H9 (cell line): ENCODE data around the gene PES1. TPM values are rescaled to one million over a fixed set of nuclear protein-coding genes. Genes with fewer than 3 reads are reported as not detected.
A peak's percentile ranks its signal among the peaks of the same experiment; 100 is the strongest.

Experiments
- DNase-seq: peaks from one replicate; pipeline ENCODE4 v3.0.0-alpha.2; 2017
- H2AFZ ChIP-seq: one replicate; pipeline ENCODE4 v1.6.1; 2013; ENCODE audit warnings: mild to moderate bottlenecking, low read length, control low read depth, moderate library complexity
- H2AK5ac ChIP-seq: 2 replicates; pipeline ENCODE4 v1.6.1; 2013; ENCODE audit warnings: low read length, control low read depth, mixed read lengths; ENCODE audit not compliant: insufficient read length
- H2BK120ac ChIP-seq: one replicate; pipeline ENCODE4 v1.6.1; 2013; ENCODE audit warnings: low read depth, mild to moderate bottlenecking, low read length, control low read depth, inconsistent platforms; ENCODE audit not compliant: poor library complexity, severe bottlenecking
- H2BK12ac ChIP-seq: 2 replicates; pipeline ENCODE4 v1.6.1; 2013; ENCODE audit warnings: low read length, control low read depth, mixed read lengths, low read depth; ENCODE audit not compliant: insufficient read length
- H2BK15ac ChIP-seq: 2 replicates; pipeline ENCODE4 v1.6.1; 2013; ENCODE audit warnings: low read depth, low read length, control low read depth
- H2BK20ac ChIP-seq: one replicate; pipeline ENCODE4 v1.6.1; 2013; ENCODE audit warnings: low read depth, mild to moderate bottlenecking, low read length, control low read depth, inconsistent platforms; ENCODE audit not compliant: poor library complexity, severe bottlenecking
- H2BK5ac ChIP-seq: 2 replicates; pipeline ENCODE4 v1.6.1; 2013; ENCODE audit warnings: low read length, control low read depth, mixed read lengths; ENCODE audit not compliant: insufficient read length
- H3K14ac ChIP-seq: 2 replicates; pipeline ENCODE4 v1.6.1; 2013; ENCODE audit warnings: low read length, control low read depth; ENCODE audit not compliant: insufficient read depth
- H3K18ac ChIP-seq: 2 replicates; pipeline ENCODE4 v1.6.1; 2013; ENCODE audit warnings: low read depth, mild to moderate bottlenecking, mixed read lengths, low read length, control low read depth; ENCODE audit not compliant: insufficient read length
- H3K23ac ChIP-seq: 2 replicates; pipeline ENCODE4 v1.6.1; 2013; ENCODE audit warnings: low read length, control low read depth, mixed read lengths, low read depth; ENCODE audit not compliant: insufficient read length
- H3K23me2 ChIP-seq: 2 replicates; pipeline ENCODE4 v1.6.1; 2013; ENCODE audit warnings: low read depth, mild to moderate bottlenecking, mixed read lengths, low read length, control low read depth; ENCODE audit not compliant: insufficient read length, poor library complexity, severe bottlenecking
- H3K27ac ChIP-seq: 2 replicates; pipeline ENCODE4 v1.5.1; 2013; ENCODE audit warnings: low read length, control low read depth, mixed read lengths, low read depth; ENCODE audit not compliant: insufficient read length
- H3K27me3 ChIP-seq: 2 replicates; pipeline ENCODE4 v1.6.1; 2013; ENCODE audit warnings: low read length, control low read depth, inconsistent platforms; ENCODE audit not compliant: insufficient read depth
- H3K4ac ChIP-seq: 2 replicates; pipeline ENCODE4 v1.6.1; 2013; ENCODE audit warnings: low read depth, mild to moderate bottlenecking, control low read depth, inconsistent platforms, low read length, moderate library complexity
- H3K4me1 ChIP-seq: 2 replicates; pipeline ENCODE4 v1.6.1; 2013; ENCODE audit warnings: low read length, control low read depth, inconsistent platforms; ENCODE audit not compliant: insufficient read depth
- H3K4me2 ChIP-seq: 2 replicates; pipeline ENCODE4 v1.6.1; 2013; ENCODE audit warnings: low read length, control low read depth, mixed read lengths; ENCODE audit not compliant: insufficient read length, insufficient read depth
- H3K56ac ChIP-seq: 2 replicates; pipeline ENCODE4 v1.6.1; 2013; ENCODE audit warnings: low read depth, mild to moderate bottlenecking, mixed read lengths, low read length, control low read depth; ENCODE audit not compliant: insufficient read length
- H3K79me1 ChIP-seq: 2 replicates; pipeline ENCODE4 v1.6.1; 2013; ENCODE audit warnings: low read depth, mild to moderate bottlenecking, moderate library complexity, low read length, control low read depth, inconsistent platforms; ENCODE audit not compliant: insufficient read depth, poor library complexity, severe bottlenecking
- H3K79me2 ChIP-seq: 2 replicates; pipeline ENCODE4 v1.6.1; 2013; ENCODE audit warnings: low read length, control low read depth, inconsistent platforms; ENCODE audit not compliant: insufficient read depth
- H3K9ac ChIP-seq: 2 replicates; pipeline ENCODE4 v1.6.1; 2013; ENCODE audit warnings: low read length, control low read depth, mixed read lengths; ENCODE audit not compliant: insufficient read length; ENCODE audit errors: extremely low read depth
- H3K9me3 ChIP-seq: one replicate; pipeline ENCODE4 v1.6.1; 2013; ENCODE audit warnings: low read depth, low read length, inconsistent platforms; ENCODE audit not compliant: control insufficient read depth
- H3T11ph ChIP-seq: one replicate; pipeline ENCODE4 v1.6.1; 2013; ENCODE audit warnings: mild to moderate bottlenecking, low read length, control low read depth, inconsistent platforms
- H4K20me1 ChIP-seq: one replicate; pipeline ENCODE4 v1.6.1; 2013; ENCODE audit not compliant: control insufficient read depth, insufficient read length, insufficient read depth
- H4K5ac ChIP-seq: 2 replicates; pipeline ENCODE4 v1.6.1; 2013; ENCODE audit warnings: low read depth, mild to moderate bottlenecking, mixed read lengths, low read length, control low read depth; ENCODE audit not compliant: insufficient read length
- H4K8ac ChIP-seq: replicated peaks from 2 replicates; pipeline ENCODE4 v1.6.1; 2013; ENCODE audit warnings: low read length, control low read depth, mixed read lengths, low read depth; ENCODE audit not compliant: insufficient read length
- H4K91ac ChIP-seq: 2 replicates; pipeline ENCODE4 v1.6.1; 2013; ENCODE audit warnings: low read depth, mild to moderate bottlenecking, moderate library complexity, mixed read lengths, low read length, control low read depth; ENCODE audit not compliant: insufficient read length
- H3K27ac Mint-ChIP-seq, 3 experiments: 2 replicates in 2 of 3; 3 replicates in 1 of 3; pipeline ENCODE4 v1.8.0; 2020 to 2021; ENCODE audit warnings: mixed read lengths in 3 of 3, mild to moderate bottlenecking in 1 of 3, moderate library complexity in 1 of 3
- H3K27me3 Mint-ChIP-seq: 2 replicates; pipeline ENCODE4 v1.8.0; 2021; ENCODE audit warnings: low read depth, mild to moderate bottlenecking, moderate library complexity, mixed read lengths
- H3K36me3 Mint-ChIP-seq, 3 experiments: 2 replicates in 2 of 3; 3 replicates in 1 of 3; pipeline ENCODE4 v1.8.0; 2020 to 2021; ENCODE audit warnings: low read depth in 3 of 3, mixed read lengths in 3 of 3; ENCODE audit not compliant: insufficient read depth in 1 of 3
- H3K4me1 Mint-ChIP-seq, 2 experiments: 2 replicates each; pipeline ENCODE4 v1.8.0; 2020; ENCODE audit warnings: mixed read lengths in 2 of 2
- H3K4me3 Mint-ChIP-seq, 2 experiments: 2 replicates in 1 of 2; 3 replicates in 1 of 2; pipeline ENCODE4 v1.8.0; 2020 to 2021; ENCODE audit warnings: mild to moderate bottlenecking in 2 of 2, mixed read lengths in 2 of 2, moderate library complexity in 1 of 2
- H3K9me3 Mint-ChIP-seq, 2 experiments: 2 replicates in 1 of 2; 3 replicates in 1 of 2; pipeline ENCODE4 v1.8.0; 2020; ENCODE audit warnings: mild to moderate bottlenecking in 2 of 2, mixed read lengths in 2 of 2, moderate library complexity in 1 of 2
- WGBS: extraction: QIAGEN DNeasy Blood & Tissue Kit; methylation state at CpG from one replicate; pipeline ENCODE4 v1.1.7; 2013; ENCODE audit warnings: missing lambda C conversion rate, low lambda C conversion rate, mixed read lengths; ENCODE audit not compliant: insufficient read length; ENCODE audit errors: extremely low coverage; 5-methylcytosine and 5-hydroxymethylcytosine counted together
- total RNA-seq: library from RNA; stranded (reverse); gene quantifications from 2 replicates; pipeline ENCODE4 v1.2.1, GENCODE V29; 2021
- TF ChIP-seq, protein P1 (sequence below): fragments of 200-600 bp; sonication (generic); conservative IDR thresholded peaks from 3 replicates; pipeline ENCODE4 v1.8.0; 2021; ENCODE audit warnings: antibody characterized with exemption, mild to moderate bottlenecking

The PES1 gene
- total RNA-seq, 1 experiment from 2014 or later, result 133 TPM

DNA sequence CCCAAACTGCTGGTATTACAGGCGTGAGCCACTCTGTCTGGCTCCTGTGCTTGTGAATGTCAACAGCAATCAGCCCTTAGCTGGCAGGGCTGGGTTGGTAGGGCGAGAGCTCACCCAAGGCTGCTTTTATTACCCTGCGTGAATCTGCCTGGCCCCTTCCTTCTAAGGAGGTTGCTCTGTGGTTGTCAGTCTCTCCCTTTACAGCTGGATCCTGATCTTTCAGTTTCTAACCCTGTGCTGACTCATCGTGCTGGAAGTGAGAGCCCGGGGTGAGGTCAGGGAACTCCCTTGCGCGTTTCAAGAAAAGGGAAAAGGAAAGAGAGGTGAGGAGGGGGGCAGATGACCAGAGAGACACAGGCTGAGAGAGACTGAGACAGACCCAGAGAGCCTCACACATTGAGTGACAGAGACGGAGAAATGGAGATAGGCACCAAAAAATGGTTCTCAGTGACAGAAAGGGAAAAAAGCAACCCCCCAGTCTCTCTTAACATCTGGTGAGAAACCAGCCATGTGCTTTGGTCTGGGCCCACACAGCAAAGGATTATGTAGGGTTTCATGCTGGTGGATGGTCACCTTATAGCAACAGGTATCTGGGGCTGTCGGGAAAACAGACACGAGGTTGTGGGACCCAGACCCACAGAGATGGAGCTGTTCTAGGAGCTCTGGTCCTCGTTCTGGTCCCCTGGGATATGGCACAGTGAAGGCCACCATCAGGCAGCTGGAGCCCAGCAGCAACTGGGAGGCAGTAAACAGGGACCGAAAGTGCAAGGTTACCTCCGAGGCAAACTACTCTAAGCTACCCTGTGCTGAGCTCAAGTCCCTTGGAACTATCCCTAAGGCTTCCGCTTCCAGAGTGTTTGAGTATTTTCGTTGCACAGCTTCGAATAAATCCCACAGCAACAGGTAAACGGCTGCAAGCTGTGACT, 17.8 kb upstream of the PES1 start:
- Histone ChIP-seq H3K79me2 (no peaks in the 10 kb centered on the region), H3K79me1 (peaks cover 4% of the 10 kb centered on the region), H3K27ac (no peak overlapping the region), H3K4me2 (peak overlapping the region; percentile 82), H3K27me3 (no peaks in the 10 kb centered on the region), H3K9me3 (no peaks in the 10 kb centered on the region), H2BK12ac (no peak overlapping the region), H3K18ac (no peak overlapping the region), H4K20me1 (no peaks in the 10 kb centered on the region), H3K14ac (no peak overlapping the region; the same call in 1 of the 2 replicates), H2AFZ (no peak overlapping the region), H3K9ac (peak overlapping the region; percentile 10), H3K23me2 (peaks cover 6% of the 10 kb centered on the region), H2BK20ac (no peak overlapping the region), H3K23ac (no peak overlapping the region), H2BK120ac (no peak overlapping the region), H3K56ac (no peak overlapping the region), H3K4ac (no peak overlapping the region), H3K4me1 (0 out of 2 replicates have a peak, but pooled peaks cover 6% of the 10 kb centered on the region), H3T11ph (no peak overlapping the region), H4K91ac (no peak overlapping the region), H2BK5ac (no peak overlapping the region), H4K8ac (no peak overlapping the region), H4K5ac (no peak overlapping the region), H2BK15ac (no peak overlapping the region), H2AK5ac (no peak overlapping the region)
- DNase-seq, result no peak
- Mint-ChIP-seq H3K27me3 (no peaks in the 10 kb centered on the region), H3K9me3 (no peaks in the 10 kb centered on the region), H3K4me1 (peaks cover 38 to 42% of the 10 kb centered on the region in 2 experiments), H3K27ac (peak overlapping the region in 2 of 3 experiments; percentile 79 to 80; a peak in 4 of 7 replicates), H3K36me3 (peaks cover 22 to 51% (median 42%) of the 10 kb centered on the region in 3 experiments; a peak in 6 of 7 replicates), H3K4me3 (peak overlapping the region; percentile 77 to 85; a peak in 4 of 5 replicates)
- no CpG with 5 or more reads among the region's 17 CpGs for WGBS
- TF ChIP-seq, protein P1, sequence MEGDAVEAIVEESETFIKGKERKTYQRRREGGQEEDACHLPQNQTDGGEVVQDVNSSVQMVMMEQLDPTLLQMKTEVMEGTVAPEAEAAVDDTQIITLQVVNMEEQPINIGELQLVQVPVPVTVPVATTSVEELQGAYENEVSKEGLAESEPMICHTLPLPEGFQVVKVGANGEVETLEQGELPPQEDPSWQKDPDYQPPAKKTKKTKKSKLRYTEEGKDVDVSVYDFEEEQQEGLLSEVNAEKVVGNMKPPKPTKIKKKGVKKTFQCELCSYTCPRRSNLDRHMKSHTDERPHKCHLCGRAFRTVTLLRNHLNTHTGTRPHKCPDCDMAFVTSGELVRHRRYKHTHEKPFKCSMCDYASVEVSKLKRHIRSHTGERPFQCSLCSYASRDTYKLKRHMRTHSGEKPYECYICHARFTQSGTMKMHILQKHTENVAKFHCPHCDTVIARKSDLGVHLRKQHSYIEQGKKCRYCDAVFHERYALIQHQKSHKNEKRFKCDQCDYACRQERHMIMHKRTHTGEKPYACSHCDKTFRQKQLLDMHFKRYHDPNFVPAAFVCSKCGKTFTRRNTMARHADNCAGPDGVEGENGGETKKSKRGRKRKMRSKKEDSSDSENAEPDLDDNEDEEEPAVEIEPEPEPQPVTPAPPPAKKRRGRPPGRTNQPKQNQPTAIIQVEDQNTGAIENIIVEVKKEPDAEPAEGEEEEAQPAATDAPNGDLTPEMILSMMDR, result no peak
